DOHH2 (cell line): ENCODE data around the gene SYT7.

ENCODE experiments used
- CTCF ChIP-seq: fragments of 200-600 bp; sonication (generic); IDR thresholded peaks from one replicate; pipeline ENCODE4 v1.5.1; 2014; ENCODE audit warnings: antibody characterized with exemption, mild to moderate bottlenecking, low read depth, low read length; ENCODE audit not compliant: poor library complexity, severe bottlenecking
- EZH2phosphoT487 ChIP-seq: fragments of 200-600 bp; sonication (generic); IDR thresholded peaks from 2 replicates; pipeline ENCODE4 v1.6.1; 2017; ENCODE audit warnings: borderline replicate concordance, mild to moderate bottlenecking, antibody characterized with exemption, low read length, moderate library complexity, mixed read lengths

GRCh38 chr11:61480261-61480993 lies 100.4 kb downstream of the SYT7 start:
- TF ChIP-seq CTCF (no peak), EZH2phosphoT487 (no peak)
